ENCODE data around the gene STAC3.

DNA sequence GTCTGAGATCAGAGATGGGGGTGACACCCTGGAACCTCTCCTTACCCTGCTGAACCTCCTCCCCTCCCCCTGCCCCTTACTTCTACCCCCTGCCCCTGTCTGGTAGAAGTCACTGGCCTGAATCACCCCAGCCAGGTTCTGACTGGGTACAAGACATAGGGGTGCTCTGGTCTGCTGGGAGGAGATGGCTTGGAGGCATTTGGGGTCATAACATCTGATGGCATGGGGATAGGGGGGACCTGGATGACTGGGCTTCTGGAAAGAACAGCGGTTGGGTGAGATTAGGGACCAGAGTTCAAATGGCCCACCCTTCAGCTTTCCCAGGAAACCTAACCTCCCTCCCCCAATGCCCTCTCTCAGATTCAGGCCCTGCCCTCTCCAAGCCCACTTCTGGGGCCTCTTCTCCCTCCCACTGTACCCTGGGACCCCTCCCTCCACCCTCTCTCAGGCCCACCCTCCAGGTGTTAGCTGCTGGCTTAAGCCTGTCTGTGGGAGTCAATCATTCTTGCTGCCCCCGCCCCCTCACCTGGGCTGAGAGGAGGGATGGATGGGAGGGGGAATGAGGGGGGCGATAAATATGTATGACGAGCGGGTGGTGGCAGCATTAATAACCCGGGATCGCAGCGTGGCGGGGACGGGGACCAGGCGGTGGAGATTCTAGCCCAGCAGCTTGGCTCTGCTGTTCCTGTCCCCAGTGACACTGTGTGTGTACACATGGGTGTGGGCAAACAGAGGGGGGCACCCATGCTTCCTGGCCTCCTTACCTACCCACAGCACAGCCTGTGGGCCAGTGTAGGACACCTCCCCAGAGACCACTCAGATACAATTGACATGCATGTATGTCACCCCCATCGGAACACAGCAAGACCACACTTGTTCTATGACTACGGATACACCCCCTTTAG lies 28.4 kb downstream of the STAC3 start:
- TF ChIP-seq, protein P1, sequence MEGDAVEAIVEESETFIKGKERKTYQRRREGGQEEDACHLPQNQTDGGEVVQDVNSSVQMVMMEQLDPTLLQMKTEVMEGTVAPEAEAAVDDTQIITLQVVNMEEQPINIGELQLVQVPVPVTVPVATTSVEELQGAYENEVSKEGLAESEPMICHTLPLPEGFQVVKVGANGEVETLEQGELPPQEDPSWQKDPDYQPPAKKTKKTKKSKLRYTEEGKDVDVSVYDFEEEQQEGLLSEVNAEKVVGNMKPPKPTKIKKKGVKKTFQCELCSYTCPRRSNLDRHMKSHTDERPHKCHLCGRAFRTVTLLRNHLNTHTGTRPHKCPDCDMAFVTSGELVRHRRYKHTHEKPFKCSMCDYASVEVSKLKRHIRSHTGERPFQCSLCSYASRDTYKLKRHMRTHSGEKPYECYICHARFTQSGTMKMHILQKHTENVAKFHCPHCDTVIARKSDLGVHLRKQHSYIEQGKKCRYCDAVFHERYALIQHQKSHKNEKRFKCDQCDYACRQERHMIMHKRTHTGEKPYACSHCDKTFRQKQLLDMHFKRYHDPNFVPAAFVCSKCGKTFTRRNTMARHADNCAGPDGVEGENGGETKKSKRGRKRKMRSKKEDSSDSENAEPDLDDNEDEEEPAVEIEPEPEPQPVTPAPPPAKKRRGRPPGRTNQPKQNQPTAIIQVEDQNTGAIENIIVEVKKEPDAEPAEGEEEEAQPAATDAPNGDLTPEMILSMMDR (IDR thresholded peaks at IDR 0.05) = no peak
- no peak for TF ChIP-seq EZH2 (IDR thresholded peaks at IDR 0.05)
- TF ChIP-seq EZH2phosphoT487 (IDR thresholded peaks at IDR 0.05) = no peak

All from neural progenitor cell (in vitro differentiated cells).